GM19395 (cell line): ENCODE results near the gene MORC2.

Source experiments
- ATAC-seq: cut with Tn5 transposase; IDR thresholded peaks from one replicate; pipeline ENCODE4 v1.9.1; 2021; ENCODE audit warnings: mild to moderate bottlenecking, moderate library complexity; ENCODE audit not compliant: unreplicated experiment

MORC2 gene

GRCh38 chr22:30968015-30968923, at the start of gene MORC2:
Gene MORC2 (minus strand): TSS chr22:30968774. CDS start chr22:30967889, 885 bp downstream.
- ATAC-seq, result peak; percentile 46

GRCh38 chr22:31005535-31005934, 37.0 kb upstream of the MORC2 start:
- ATAC-seq, result no peak

GRCh38 chr22:31001124-31001770, 32.7 kb upstream of the MORC2 start:
- ATAC-seq, result no peak

- no peak for ATAC-seq
Measured at GRCh38 chr22:30998329-30998728, 29.8 kb upstream of the MORC2 start.

- no peak for ATAC-seq
Measured at GRCh38 chr22:30996462-30996861, 27.9 kb upstream of the MORC2 start.

GRCh38 chr22:30994960-30995359, 26.4 kb upstream of the MORC2 start:
- no peak for ATAC-seq

GRCh38 chr22:30992565-30992964, 24.0 kb upstream of the MORC2 start:
- no peak for ATAC-seq

DNA sequence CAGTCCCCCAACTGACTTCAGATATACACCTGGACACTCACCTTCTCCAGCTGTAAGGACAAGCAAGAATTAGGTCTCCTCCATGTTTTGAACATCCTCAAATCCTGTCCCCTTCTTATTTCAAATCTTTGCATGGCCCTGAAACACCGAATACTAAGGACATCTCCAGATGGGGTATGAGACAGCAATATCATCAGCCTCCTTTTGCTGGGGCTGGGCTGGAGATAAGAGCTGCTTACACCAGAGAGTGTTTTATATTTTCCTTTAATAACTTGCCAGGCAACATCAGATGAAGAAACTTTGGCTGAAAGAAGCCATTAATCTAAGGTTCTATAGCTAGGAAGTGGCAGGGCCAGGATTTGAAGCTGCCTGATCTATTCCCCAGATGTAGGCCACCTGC, 22.1 kb upstream of the MORC2 start:
- no peak for ATAC-seq

GRCh38 chr22:30989474-30989873, 20.9 kb upstream of the MORC2 start:
- no peak for ATAC-seq

DNA sequence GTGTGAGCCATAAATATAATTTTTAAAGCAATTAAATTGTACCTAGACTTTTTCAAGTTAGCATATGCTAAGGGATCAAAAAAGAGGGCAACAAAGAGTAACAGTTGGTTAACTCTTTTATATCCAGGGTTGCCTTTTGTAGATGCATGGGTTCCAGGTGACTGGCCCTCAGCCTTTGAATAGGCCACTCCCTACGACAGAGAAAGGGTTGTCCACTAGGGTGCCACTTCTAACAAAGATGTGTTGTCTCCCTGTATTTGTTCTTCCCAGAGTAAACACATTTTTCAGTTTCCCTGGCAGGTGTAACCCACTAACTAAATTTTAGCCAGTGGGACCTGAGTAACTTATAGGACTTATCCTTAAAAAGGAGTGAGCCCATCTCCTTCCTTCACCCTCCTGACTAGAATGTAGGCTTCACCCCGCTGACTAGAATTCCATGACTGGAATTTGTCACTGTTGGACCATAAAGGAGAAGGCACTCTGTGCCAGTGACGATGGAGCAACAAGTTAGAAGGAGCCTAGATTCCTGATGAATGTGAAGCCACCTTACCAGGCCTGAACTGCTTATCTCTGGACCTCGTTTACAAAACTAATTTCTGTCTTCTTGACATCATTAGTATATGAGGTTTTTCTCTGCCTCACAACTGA, 17.1 kb upstream of the MORC2 start:
- no peak for ATAC-seq

DNA sequence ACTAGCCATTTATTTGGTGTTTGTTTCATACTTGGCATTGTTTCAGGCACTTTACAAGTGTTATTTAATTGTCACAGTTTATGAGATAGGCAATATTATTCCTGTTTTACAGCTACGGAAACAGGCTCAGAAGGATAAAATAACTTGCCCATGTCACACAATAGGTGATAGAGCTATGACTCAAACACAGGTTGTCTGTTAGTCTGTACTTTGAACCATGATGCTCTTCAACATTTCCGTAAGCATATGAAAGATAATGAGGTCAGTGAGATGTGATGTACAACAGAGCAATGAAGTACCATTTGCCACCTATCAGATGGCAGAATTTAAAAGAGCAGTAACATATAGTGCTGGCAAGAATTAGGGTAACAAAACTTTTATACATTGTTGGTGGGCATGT, 15.7 kb upstream of the MORC2 start:
- ATAC-seq, result no peak

GRCh38 chr22:30982512-30982911, 13.9 kb upstream of the MORC2 start:
- no peak for ATAC-seq

DNA sequence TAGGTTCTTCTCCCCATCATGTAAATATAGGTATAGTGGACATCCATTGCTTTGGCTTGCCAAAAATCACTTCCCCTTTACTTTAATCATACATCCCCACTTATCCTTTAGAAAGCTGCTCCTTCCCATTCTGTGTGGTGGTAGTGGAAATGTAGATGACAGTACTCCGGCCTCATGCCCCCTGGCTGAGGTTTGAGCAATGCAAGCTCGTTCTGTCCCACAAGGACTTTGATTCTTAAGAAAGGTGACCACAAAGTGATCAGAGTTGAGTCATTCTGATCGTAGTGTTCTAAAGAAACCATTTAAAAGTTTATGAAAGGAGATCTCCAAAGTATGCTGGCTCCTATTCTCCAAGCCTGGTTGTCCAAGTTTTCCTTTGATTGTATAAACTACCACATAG, 11.4 kb upstream of the MORC2 start:
- ATAC-seq, result no peak

GRCh38 chr22:30978304-30978962, 9.9 kb upstream of the MORC2 start:
- no peak for ATAC-seq

- no peak for ATAC-seq
Measured at GRCh38 chr22:30970356-30970746, 1.8 kb upstream of the MORC2 start.

GRCh38 chr22:30969532-30970355, 1.2 kb upstream of the MORC2 start:
- peak; percentile 20 for ATAC-seq

DNA sequence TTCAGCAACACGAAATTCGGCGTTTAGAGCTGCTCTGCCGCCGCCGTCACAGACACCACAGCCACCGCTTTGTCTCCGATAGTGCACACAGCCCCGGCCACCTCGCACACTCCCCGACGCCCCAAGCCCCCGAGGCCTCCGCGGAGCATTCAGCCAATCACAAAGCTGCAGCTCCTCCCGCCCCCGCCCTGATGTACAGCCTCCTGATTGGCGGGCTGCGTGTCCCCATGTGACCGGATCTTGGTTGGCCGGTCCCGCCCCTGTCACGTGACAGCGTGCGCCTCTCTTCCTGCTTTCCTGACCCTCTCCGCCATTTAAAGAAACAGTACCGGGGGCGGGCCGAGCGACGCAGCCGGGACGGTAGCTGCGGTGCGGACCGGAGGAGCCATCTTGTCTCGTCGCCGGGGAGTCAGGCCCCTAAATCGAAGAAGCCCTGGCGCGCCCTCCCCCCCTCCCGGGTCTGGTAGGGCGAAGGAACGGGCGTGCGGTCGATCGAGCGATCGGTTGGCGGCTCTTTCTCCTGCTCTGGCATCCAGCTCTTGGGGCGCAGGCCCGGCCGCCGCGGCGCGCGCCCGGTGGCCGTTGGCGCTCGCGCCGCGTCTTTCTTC, 454 bp upstream of the MORC2 start, which contains the start of gene TUG1:
TSS of gene TUG1 (plus strand) at position 342 of the 608 bp plus-strand sequence.
- peak; percentile 91 for ATAC-seq

DNA sequence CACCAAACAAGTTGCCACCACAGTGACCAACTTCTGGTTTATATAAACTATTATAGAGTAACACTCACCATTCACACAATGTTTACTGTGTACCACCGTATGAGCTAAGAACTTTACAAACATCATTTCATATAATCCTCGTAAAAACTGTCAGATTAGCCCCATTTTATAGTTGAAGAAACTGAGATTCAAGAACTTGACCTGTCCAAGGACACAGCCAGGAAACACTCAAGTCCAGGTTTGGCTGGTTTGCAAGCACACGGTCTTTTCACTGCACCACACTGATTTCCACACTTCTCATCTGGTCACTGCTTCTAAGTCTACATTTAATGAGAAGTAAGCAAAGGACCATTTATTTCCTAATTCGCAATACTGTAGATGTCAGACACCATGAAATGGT, 3.7 kb downstream of the MORC2 start:
- no peak for ATAC-seq

DNA sequence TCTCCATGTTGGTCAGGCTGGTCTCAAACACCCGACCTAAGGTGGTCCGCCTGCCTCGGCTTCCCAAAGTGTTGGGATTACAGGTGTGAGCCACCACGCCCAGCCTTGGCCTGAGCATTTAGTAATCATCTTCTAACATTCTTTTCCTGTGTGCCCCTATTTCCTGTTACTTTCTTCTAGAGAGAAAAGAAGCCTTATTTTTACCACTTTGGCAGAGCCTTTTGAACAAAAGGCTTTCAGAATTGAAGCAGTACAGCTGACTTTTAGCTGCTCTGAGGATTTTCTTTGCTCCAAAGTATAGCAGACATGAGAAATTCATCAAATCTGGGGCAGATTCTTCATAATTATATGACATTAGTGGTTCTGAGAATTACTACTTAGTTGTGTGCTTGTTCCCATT, 13.4 kb downstream of the MORC2 start:
- no peak for ATAC-seq

DNA sequence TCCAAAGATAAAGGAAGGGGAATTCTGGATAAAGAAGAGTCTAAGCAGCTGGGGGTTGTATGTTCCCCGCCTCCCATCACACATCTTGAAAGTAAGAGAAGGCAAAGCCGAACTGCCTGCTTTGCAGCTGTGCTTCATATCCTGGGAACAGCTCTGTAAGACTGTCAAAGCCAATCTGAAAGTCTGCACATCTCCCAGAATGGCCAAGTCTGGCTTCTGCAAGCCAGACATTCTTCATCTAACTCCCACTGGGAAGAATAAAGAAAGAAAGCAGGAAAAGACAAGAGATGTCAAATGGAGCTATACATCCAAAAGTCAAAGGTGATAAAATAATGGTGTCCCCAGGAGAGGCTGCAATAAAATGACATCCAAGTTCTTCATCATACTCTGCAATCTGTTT, 15.4 kb downstream of the MORC2 start:
- ATAC-seq, result no peak
